ENCODE data around the gene NID1.

NID1 gene, protein sequence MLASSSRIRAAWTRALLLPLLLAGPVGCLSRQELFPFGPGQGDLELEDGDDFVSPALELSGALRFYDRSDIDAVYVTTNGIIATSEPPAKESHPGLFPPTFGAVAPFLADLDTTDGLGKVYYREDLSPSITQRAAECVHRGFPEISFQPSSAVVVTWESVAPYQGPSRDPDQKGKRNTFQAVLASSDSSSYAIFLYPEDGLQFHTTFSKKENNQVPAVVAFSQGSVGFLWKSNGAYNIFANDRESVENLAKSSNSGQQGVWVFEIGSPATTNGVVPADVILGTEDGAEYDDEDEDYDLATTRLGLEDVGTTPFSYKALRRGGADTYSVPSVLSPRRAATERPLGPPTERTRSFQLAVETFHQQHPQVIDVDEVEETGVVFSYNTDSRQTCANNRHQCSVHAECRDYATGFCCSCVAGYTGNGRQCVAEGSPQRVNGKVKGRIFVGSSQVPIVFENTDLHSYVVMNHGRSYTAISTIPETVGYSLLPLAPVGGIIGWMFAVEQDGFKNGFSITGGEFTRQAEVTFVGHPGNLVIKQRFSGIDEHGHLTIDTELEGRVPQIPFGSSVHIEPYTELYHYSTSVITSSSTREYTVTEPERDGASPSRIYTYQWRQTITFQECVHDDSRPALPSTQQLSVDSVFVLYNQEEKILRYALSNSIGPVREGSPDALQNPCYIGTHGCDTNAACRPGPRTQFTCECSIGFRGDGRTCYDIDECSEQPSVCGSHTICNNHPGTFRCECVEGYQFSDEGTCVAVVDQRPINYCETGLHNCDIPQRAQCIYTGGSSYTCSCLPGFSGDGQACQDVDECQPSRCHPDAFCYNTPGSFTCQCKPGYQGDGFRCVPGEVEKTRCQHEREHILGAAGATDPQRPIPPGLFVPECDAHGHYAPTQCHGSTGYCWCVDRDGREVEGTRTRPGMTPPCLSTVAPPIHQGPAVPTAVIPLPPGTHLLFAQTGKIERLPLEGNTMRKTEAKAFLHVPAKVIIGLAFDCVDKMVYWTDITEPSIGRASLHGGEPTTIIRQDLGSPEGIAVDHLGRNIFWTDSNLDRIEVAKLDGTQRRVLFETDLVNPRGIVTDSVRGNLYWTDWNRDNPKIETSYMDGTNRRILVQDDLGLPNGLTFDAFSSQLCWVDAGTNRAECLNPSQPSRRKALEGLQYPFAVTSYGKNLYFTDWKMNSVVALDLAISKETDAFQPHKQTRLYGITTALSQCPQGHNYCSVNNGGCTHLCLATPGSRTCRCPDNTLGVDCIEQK

DNA sequence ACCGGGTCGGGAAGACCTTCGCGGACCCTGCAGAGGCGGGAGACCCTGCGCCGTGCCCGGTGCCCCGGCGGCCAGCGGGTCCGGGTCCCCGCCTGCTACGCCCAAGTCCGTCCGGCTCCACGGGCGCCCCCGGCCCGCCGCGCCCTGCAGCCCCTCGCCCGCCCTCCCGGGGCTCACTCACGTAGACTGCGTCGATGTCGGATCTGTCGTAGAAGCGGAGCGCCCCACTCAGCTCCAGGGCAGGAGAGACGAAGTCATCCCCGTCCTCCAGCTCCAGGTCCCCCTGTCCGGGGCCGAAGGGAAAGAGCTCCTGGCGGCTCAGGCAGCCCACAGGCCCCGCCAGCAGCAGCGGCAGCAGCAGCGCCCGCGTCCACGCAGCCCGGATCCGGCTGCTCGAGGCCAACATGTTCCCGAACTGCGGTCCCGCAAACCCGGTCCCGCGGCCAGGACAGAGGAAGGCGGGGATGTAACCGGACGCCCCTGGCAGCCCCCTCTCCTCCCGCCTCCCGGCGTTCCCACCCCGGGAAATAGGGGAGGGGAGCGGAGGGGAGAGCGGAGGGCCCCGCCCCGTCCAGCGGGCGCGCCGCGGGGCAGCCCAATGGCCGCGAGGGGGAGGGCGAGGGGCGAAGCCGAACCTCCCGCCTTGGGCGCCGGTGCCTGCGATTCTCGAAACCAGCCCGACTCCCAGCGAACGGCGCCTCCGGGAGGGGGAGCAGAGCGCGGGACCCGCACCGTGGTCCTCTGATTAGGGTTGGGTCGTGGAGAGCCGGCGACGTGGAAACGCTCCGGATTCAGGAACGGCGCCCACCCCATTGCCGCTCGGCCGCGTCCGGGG lies at the start of gene NID1:
TSS of gene NID1 (minus strand) at position 417 of the 835 bp plus-strand sequence. CDS start at position 406, 11 bp downstream.
- Mint-ChIP-seq H3K4me1 (ENCODE audit: low read depth) (peaks cover 24% of the 10 kb centered on the region), H3K27ac (no peak within 1 kb of the TSS), H3K36me3 (ENCODE audit: low read depth) (no peaks in the 10 kb centered on the region), H3K9me3 (no peaks in the 10 kb centered on the region), H3K27me3 (peaks cover 46% of the 10 kb centered on the region), H3K4me3 (peak within 1 kb of the TSS; percentile 54)

- Mint-ChIP-seq H3K36me3 (ENCODE audit: low read depth) (no peaks in the 10 kb centered on the region), H3K27ac (no peak overlapping the region), H3K9me3 (no peaks in the 10 kb centered on the region), H3K27me3 (no peaks in the 10 kb centered on the region), H3K4me3 (no peak overlapping the region), H3K4me1 (ENCODE audit: low read depth) (no peaks in the 10 kb centered on the region)
Measured at GRCh38 chr1:236114076-236114747, 49.3 kb upstream of the NID1 start.

DNA sequence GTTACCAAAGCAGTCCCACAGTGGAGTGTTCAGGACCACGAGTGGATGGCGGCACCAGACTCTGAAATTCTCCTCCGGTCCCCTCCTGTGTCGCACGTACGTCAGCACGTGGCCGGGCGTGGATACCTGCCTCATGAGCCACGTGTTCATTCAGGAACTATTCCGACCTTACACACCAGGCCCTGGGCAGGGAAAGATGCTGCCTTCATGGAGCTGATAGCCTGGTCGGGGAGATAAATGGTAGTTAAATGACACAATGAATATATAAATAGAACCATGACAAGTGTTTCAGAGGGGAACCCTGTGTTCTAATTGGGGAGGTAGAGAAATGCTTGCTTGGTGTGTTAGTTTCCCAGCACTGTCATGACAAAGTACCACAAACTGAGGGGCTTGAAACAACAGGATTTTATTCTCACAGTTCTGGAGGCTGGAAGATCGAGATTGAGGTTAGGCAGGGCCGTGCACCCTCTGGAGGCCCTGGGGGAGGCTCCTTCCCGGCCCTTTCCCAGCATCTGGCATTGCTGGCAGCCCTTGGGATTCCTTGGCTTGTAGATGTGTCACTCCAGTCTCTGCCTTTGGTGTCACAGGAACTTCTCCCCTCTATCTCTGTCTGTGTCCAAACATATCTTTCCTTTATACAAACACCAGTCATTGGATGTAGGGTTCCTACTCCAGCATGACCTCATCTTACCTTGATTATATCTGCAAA lies 48.6 kb upstream of the NID1 start:
- H3K9me3 Mint-ChIP-seq = no peaks in the 10 kb centered on the region
- H3K36me3 Mint-ChIP-seq (ENCODE audit: low read depth) = no peaks in the 10 kb centered on the region
- H3K4me3 Mint-ChIP-seq = no peak overlapping the region
- H3K27ac Mint-ChIP-seq = no peak overlapping the region
- no peaks in the 10 kb centered on the region for H3K4me1 Mint-ChIP-seq (ENCODE audit: low read depth)
- no peaks in the 10 kb centered on the region for H3K27me3 Mint-ChIP-seq

- H3K4me3 Mint-ChIP-seq = no peak overlapping the region
Measured at GRCh38 chr1:236112332-236112627, 47.4 kb upstream of the NID1 start.

GRCh38 chr1:236111527-236112331 lies 46.8 kb upstream of the NID1 start:
- no peaks in the 10 kb centered on the region for H3K9me3 Mint-ChIP-seq
- no peak overlapping the region for H3K4me3 Mint-ChIP-seq
- H3K27me3 Mint-ChIP-seq = no peaks in the 10 kb centered on the region
- no peaks in the 10 kb centered on the region for H3K36me3 Mint-ChIP-seq (ENCODE audit: low read depth)
- no peaks in the 10 kb centered on the region for H3K4me1 Mint-ChIP-seq (ENCODE audit: low read depth)
- no peak overlapping the region for H3K27ac Mint-ChIP-seq

More at GRCh38 chr1:236112332-236112627, 47.4 kb upstream of the NID1 start:
- Mint-ChIP-seq H3K27me3 (no peaks in the 10 kb centered on the region), H3K4me1 (ENCODE audit: low read depth) (no peaks in the 10 kb centered on the region), H3K27ac (no peak overlapping the region), H3K9me3 (no peaks in the 10 kb centered on the region), H3K36me3 (ENCODE audit: low read depth) (no peaks in the 10 kb centered on the region)

DNA sequence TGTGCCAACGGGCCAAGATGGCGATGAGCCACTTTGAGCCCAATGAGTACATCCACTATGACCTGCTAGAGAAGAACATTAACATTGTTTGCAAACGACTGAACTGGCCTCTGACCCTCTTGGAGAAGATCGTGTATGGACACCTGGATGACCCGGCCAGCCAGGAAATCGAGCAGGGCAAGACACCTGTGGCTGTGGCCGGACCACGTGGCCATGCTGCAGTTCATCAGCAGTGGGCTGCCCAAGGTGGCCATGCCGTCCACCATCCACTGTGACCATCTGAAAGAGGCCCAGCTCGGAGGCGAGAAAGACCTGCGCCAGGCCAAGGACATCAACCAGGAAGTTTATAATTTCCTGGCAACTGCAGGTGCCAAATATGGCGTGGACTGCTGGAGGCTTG lies 45.2 kb upstream of the NID1 start:
- no peaks in the 10 kb centered on the region for H3K9me3 Mint-ChIP-seq
- no peaks in the 10 kb centered on the region for H3K4me1 Mint-ChIP-seq (ENCODE audit: low read depth)
- H3K36me3 Mint-ChIP-seq (ENCODE audit: low read depth) = no peaks in the 10 kb centered on the region
- H3K27ac Mint-ChIP-seq = no peak overlapping the region
- no peak overlapping the region for H3K4me3 Mint-ChIP-seq
- H3K27me3 Mint-ChIP-seq = no peaks in the 10 kb centered on the region

GRCh38 chr1:236108027-236108648 lies 43.2 kb upstream of the NID1 start:
- no peak overlapping the region for H3K27ac Mint-ChIP-seq

GRCh38 chr1:236107121-236107907 lies 42.4 kb upstream of the NID1 start:
- no peaks in the 10 kb centered on the region for H3K27me3 Mint-ChIP-seq

More at GRCh38 chr1:236108027-236108648, 43.2 kb upstream of the NID1 start:
- Mint-ChIP-seq H3K4me3 (no peak overlapping the region), H3K4me1 (ENCODE audit: low read depth) (peaks cover 3% of the 10 kb centered on the region), H3K27me3 (no peaks in the 10 kb centered on the region), H3K9me3 (no peaks in the 10 kb centered on the region), H3K36me3 (ENCODE audit: low read depth) (no peaks in the 10 kb centered on the region)

GRCh38 chr1:236103646-236104218 lies 38.8 kb upstream of the NID1 start:
- no peak overlapping the region for H3K4me3 Mint-ChIP-seq
- peaks cover 3% of the 10 kb centered on the region for H3K4me1 Mint-ChIP-seq (ENCODE audit: low read depth)
- no peaks in the 10 kb centered on the region for H3K36me3 Mint-ChIP-seq (ENCODE audit: low read depth)
- H3K9me3 Mint-ChIP-seq = no peaks in the 10 kb centered on the region
- H3K27me3 Mint-ChIP-seq = peaks cover 2% of the 10 kb centered on the region
- no peak overlapping the region for H3K27ac Mint-ChIP-seq

More at GRCh38 chr1:236107121-236107907, 42.4 kb upstream of the NID1 start:
- Mint-ChIP-seq H3K9me3 (no peaks in the 10 kb centered on the region), H3K27ac (no peak overlapping the region), H3K36me3 (ENCODE audit: low read depth) (no peaks in the 10 kb centered on the region), H3K4me1 (ENCODE audit: low read depth) (peaks cover 3% of the 10 kb centered on the region), H3K4me3 (no peak overlapping the region)

GRCh38 chr1:236103059-236103458 lies 38.2 kb upstream of the NID1 start:
- H3K27ac Mint-ChIP-seq = no peak overlapping the region
- peaks cover 4% of the 10 kb centered on the region for H3K27me3 Mint-ChIP-seq
- H3K4me1 Mint-ChIP-seq (ENCODE audit: low read depth) = peaks cover 3% of the 10 kb centered on the region
- H3K4me3 Mint-ChIP-seq = no peak overlapping the region
- no peaks in the 10 kb centered on the region for H3K36me3 Mint-ChIP-seq (ENCODE audit: low read depth)
- no peaks in the 10 kb centered on the region for H3K9me3 Mint-ChIP-seq

DNA sequence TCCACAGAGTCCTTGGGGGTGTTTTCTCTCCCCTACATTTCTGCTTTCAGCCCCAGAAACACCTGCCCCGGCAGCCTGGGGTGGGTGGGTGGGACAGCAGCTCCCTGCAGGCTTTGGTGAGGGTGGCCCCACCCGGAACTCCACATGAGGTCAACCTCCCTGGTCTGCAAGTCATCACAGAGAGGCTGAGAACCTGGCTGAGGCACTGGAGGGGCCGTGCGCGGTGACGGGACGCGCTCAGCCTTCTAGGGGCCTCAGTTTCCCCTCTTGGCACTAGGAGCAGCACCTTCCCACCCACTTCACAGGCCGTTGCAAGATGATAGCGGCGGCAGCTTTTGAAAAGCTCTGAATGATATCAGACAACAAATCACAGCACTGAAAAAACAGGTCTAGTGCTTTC lies 37.7 kb upstream of the NID1 start:
- Mint-ChIP-seq H3K27me3 (peaks cover 4% of the 10 kb centered on the region), H3K9me3 (no peaks in the 10 kb centered on the region), H3K27ac (no peak overlapping the region)

More for the DNA sequence above, 37.7 kb upstream of the NID1 start:
- no peak overlapping the region for H3K4me3 Mint-ChIP-seq
- H3K4me1 Mint-ChIP-seq (ENCODE audit: low read depth) = peaks cover 4% of the 10 kb centered on the region
- H3K36me3 Mint-ChIP-seq (ENCODE audit: low read depth) = no peaks in the 10 kb centered on the region

All from stimulated activated naive CD8-positive, alpha-beta T cell treated with anti-CD3 and anti-CD28 coated beads, Interleukin-15, Interleukin-2, amounts not matched to agents 100 ng/mL and 50 ng/mL, for 24 hours (primary cell).